Right lobe of liver (tissue), 4 donors: ENCODE results near the gene ACSL5.

ENCODE experiments used
- CTCF ChIP-seq, 4 donors: fragments of 200-600 bp in 3 of 4; fragments of 450-650 bp in 1 of 4; IDR thresholded peaks; one replicate each; pipeline versions ENCODE4 v1.5.1 to v1.8.0; 2016 to 2022; ENCODE audit warnings: antibody characterized with exemption in 4 of 4, mild to moderate bottlenecking in 2 of 4
- POLR2A ChIP-seq: fragments of 450-650 bp; IDR thresholded peaks from one replicate; pipeline ENCODE4 v1.6.1; 2017; ENCODE audit warnings: antibody characterized with exemption, mild to moderate bottlenecking
- donor health status: DM: no; HTN: no; CAD: no.
- donor health status: DM: no; HTN: no; CAD: no.
- donor health status: DM: no; HTN: yes; CAD: no.

DNA sequence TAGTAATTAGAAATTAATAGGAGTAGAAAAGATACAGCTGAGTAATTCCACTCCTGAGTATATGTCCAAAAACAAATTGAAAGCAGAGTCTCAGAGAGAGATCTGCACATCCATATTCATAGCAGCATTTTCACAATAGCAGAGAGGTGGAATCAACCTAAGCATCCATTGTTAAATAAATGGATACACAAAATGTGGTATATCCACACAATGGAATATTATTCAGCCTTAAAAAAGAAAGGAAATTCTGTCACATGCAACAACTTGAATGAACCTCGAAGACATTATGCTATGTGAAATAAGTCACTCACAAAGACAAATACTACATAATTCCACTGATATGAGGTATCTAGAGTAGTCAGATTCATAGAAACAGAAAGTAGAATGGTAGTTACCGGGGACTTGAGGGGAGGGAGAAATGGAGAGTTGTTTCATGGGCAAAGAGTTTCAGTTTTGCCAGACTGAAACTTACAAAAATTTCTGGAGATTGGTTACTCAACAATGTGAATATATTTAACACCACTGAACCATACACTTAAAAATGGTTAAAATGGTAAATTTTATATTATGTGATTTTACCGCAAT is 91.5 kb downstream of the ACSL5 start:
- TF ChIP-seq CTCF (IDR thresholded peaks at IDR 0.05): no peak
- TF ChIP-seq POLR2A: no peak
